ENCODE measurements around the gene RAD51B.

- TF ChIP-seq POLR2A (IDR thresholded peaks at IDR 0.05) (no peak), CTCF (IDR thresholded peaks at IDR 0.05) (no peak), EP300 (IDR thresholded peaks at IDR 0.05) (no peak)
Measured at GRCh38 chr14:68513838-68514607, 694.4 kb downstream of the RAD51B start.

Data from ovary (tissue), 3 donors.